NCI-H2196 treated with DMSO at 0.1 percent for 48 hours (cell line): ENCODE measurements around the gene TSPAN11.
A peak's percentile ranks its signal among the peaks of the same experiment; 100 is the strongest.

ENCODE experiments used
- DNase-seq: peaks from one replicate; lab custom pipeline; 2025; ENCODE audit not compliant: unreplicated experiment; lab: John Stamatoyannopoulos, UW

The TSPAN11 gene

DNA sequence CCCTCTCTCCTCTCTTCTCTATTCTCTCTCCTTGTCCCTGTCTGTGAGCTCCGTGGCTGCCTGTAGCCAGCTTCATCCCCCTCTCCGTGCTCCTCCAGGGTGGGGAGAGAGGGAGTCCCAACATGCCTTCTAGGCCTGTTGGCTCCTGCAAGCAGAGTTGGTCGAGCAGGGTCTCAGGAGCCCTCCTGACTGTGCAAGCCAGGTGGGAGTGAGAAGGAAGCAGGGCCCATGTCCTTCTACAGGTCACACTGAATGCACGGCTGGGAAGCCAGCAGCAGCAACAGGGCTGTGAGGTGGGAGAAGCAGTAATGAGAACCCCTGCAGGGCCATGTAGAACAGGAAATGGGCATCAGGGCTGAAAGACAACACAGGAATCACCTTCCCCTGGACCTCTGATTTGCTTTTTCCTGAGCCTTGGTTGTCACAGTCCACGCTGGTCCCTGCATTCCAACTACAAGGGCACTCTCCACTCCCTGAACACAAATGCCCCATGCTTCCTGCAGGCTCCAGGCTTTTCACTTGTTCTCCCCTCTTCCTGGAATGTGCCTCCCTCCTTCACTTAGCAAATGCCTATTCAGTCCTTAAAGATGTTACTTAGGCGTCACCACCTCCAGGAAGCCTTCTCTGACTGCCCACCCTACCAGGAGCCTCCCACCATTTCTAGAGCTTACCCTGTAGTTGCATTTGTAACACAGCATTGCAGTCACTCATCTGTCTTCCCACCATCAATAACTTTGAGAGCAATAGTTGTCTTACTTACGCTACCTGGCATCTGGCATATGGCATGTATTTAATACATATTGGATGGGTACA, 51.2 kb downstream of the TSPAN11 start:
- DNase-seq, result no peak

DNA sequence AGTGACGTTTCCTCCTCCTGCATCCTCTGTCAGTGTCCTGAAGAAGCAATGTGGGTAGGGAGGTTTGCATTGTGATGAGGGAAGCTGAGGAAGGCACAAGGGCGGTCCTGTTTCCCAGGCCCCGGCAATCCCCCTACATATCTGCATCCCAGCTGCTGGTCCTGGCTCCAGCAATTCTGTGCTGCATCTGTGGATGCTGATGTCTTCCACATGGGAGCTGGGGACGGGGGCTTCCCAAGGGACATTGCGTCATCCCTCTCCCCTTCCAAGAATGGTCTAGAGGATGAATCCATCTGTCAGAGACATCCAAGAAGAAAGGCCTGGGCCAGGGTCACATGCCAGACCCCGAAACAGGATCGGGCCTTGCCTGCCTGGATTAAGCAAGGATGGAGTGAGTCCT, 52.1 kb downstream of the TSPAN11 start:
- no peak for DNase-seq

DNA sequence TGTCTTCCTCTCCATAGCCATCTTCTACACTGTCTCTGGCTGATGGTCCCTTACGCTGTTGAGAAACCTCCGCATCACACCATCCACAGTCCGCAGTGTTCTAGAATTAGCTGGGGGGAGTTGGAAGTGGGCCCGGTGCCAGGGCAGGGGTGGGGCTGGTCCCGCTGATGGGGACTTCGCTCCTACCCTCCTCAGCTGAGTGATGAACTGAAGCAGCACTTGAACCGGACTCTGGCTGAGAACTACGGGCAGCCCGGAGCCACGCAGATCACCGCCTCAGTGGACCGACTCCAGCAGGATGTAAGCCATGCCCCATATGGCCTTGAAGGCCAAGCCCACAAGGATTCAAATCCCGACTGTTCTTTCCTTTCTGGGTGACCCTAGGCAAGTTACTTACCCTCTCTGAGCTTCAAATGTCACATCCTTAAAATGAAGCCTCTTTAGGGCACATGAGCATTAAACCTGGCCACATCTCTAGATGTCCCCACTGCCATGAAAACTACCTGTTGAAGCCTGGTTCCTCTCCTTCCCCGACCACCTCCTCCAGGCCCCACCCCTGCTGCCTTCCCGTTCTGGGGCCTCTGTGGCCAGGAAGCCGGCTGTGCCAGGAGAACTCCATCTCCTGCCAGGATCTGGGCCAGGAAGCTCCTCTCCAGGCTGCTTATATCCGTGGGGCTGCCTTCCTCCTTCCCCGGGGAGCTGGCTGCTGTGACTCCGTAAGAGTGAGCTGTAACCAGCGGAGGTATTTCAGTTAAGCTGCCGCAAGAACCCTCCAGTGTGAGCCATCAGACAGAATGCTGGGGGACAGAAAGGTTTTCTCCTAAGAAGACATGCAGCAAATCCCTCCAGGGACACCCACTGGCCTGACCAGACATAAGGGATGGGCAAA, 53.1 kb downstream of the TSPAN11 start:
- DNase-seq, result no peak

DNA sequence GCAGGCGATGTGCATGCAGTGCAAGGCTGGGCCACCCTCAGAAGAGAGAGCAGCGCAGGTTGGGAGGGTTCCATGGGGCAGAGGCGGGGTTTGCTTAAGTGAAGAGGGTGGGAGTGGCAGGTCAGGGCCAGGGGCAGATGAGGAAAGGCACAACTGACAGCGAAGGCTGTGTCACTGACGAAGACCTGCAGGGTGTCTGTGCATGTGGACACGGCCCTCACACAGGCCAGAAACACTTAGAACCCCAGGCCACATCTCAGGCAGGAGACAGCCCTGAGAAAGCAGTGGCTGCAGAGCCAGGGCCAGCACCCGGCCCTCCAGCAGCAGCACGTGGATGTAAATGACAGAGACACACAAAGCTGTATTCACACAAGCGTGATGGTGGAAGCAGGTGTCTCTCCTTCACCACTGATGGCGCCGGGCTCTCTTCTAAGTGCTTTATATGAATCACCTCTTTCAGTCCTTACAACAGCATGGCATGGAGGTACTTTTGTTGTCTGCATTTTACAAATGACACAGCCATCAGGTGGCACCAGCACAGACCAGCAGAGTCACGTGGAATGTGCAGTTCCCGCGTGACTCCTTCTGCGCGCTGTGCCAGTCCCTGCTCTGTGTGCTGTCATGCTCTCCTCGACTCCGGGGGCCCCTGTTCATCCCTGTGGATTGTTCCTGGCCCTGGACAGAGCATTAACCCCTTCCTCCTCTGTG, 54.6 kb downstream of the TSPAN11 start:
- no peak for DNase-seq

DNA sequence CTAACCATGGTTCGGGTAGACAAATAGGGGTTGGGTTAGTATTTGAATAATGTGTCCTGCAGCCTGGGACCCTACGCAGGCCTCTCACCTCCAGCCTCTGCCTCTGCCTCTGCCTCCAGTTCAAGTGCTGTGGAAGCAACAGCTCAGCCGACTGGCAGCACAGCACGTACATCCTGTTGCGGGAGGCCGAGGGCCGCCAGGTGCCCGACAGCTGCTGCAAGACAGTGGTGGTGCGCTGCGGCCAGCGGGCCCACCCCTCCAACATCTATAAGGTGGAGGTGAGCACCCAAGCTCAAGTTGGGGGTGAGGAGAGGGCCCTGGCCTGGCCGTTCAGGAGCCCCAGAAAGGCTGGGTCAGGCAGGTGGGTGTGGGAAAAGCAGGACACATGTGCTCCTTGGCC, 55.9 kb downstream of the TSPAN11 start:
- DNase-seq, result no peak

DNA sequence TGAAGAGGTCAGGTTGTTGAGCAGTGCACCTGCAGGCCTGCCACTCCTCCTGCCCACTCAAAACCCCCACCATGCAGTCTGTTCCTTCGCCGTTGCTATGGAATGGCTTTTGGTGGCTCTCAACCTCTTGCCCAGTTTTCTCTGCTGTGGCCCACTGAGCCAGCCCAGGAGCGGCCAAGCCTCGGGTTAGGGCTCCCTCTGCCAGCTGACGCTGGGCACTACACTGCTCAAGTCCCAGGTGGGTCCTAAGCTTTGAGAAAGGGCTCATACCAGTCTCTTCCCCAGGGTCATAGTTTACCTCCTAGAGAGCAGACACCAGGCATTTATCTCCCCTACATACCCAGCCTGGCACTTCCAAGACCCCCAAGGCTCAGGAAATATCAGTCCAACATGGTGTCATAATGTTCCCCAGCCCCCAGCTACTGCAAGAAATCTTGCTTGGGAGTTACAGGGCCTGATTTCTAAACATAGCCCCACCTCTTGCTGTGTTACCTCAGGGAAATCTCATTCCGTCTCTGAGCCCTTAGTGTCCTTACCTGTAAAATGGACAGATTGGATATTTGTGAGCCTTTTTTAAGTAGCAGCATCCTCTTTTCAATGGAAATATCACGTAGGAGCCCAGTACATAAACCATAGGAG, 59.4 kb downstream of the TSPAN11 start:
- peak; percentile 31 for DNase-seq

DNA sequence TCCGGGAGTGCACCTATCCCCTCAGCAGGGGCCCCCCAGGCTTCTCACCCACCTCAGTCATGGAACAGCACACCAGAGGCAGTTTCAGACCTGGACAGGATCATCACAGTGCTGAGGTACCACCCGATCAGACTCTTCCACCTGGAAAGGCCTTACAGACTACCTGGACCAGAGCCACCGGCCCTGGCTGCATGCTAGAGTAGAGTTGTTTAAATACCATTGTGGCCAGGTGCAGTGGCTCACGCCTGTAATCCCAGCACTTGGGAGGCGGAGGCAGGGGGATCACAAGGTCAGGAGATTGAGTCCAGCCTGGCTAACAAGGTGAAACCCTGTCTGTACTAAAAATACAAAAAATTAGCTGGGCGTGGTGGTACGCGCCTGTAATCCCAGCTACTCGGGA, 61.5 kb downstream of the TSPAN11 start:
- DNase-seq, result no peak

DNA sequence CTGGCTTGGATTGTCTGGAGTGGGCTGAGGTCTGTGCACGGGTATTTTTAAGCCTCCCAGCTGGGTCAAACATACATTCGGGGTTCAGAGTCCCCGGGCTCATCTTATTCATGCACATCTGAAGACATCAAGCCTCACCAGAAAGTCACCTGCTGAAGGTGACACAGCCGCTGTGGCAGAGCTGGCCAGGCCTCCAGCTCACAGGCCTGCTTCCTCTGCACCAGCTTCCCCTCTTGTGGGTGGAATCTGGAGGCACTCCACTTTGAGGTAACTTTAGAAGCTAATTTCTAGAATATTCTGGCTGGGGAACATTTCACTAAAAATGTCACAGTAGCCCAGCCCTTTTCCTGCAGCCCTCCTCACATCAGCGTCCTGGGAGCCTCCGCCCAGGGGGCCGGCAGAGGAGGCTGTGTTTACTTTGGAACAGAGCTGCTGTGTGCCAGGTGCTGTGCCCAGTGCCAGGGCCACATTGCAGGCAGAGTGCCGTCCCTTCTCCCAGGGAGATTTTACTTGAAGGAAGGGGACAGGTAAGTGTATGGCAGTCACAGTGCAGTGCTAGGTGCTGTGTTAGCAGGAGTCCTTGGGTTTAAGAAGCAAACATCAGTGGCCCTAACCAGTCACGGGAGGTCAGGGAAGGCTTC, 62.2 kb downstream of the TSPAN11 start:
- DNase-seq, result peak; percentile 40

DNA sequence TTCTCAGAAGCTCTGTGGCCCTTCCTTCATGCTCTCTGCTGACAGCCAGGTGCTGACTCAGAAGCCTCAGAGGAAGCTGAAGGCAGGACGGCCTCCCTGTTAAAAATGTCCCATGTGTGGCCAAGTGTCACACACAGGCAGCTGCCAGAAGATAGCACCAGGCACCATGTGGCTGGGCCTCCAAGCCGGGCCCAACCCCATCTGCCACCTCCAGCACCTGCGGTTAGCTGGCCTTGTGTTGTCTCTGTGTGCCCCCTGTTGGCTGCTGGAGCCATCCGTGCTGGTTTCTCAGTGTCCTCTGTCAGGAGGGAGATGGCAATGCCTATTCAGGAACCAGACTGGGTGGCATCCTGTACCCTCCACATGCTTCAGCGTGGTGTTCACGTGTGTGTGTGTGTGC, 63.2 kb downstream of the TSPAN11 start:
- peak; percentile 51 for DNase-seq

DNA sequence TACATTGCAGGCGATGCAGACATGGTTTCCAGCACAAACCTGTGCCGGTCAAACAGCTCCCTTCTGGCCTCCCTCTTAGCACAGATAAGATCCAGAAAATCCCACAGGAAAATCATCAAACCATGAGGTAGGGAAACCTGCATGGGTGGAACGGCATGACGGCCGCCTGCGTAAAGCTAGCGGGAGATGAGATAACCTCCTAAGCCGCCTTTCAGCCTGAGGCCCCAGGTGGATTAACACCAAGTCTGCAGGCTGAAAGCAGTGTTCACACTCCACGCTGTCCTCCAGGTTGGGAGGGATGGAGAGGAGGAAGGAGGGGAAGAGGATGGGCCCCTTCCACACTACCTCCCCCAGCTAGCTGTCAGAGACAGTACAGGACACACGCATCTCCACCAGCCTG, 63.8 kb downstream of the TSPAN11 start:
- no peak for DNase-seq

DNA sequence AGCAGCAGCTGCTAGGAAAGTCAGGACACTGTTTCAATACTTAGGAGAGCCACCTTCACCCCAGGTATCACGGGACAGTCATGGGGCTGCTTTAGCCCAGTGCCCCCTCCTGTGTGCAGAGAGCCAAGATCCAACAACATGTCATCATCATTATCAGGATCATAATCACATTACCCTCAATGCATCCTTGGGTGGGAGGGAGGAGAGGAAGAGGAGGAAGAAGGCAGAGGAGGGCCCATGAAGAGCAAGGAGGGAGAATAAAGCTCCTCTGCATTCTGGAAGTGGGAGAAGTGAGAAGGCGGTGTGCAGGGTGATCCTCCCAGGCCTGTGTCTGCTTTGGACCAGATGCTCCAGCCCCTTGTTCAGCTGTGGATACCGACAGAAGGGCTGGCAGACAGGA, 64.2 kb downstream of the TSPAN11 start:
- no peak for DNase-seq

DNA sequence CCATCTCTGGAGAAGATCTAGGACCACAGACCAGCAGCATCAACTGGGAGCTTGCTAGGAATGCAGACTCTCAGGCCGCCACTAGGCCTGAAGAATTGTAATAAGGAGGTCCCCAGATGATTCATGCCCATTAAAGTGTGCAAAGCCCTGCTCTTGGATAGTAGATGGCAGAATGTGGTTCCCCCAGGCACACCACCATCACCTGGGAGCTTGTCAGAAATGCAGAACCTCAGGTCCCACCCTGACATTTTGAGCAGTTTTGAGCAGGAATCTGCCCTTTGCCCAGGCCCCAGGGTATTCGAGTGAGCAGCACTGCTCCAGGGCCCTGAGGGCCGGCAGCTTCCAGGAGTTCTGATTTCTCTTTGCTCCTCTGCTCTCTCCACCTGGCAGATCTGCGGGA, 64.9 kb downstream of the TSPAN11 start:
- DNase-seq, result no peak

DNA sequence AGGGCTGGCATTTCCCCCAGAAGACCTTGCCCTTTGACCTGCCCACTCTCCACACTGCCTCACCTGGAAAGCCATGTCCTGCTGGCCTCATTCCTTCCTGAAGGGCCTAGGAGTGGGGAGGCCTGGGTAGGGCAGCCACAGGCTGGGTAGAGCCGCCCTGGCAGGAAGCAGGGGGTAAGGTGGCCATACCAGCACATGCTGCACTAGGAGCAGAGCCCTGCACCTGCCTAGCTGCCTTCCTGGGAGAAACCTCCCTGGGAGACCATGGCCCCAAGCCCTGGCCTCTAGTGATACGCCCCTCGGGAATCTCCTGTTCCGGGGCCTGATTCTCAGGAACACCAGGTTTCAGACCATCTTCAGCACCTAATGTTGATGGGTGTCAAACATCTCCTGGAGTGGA, 65.8 kb downstream of the TSPAN11 start:
- DNase-seq, result no peak

DNA sequence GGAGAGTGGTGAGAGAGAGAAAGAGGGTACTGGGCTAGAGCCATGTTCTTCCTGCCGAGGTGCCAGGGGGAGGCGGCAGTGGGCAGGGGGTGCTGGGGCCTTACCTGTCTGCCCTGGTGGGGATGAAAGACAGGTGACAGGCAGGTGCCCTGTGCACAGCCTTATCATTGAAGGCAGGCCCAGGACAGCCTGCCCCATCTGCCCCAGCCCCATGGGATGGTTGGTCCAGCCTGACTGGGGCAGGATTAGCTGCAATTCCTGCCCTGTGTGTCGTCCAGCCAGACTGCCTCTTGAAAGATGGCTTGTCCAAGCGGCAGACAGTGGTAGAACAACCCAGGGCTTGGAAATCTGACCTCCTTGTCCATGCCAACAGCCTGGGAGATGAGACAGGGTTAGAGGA, 67.2 kb downstream of the TSPAN11 start:
- no peak for DNase-seq

DNA sequence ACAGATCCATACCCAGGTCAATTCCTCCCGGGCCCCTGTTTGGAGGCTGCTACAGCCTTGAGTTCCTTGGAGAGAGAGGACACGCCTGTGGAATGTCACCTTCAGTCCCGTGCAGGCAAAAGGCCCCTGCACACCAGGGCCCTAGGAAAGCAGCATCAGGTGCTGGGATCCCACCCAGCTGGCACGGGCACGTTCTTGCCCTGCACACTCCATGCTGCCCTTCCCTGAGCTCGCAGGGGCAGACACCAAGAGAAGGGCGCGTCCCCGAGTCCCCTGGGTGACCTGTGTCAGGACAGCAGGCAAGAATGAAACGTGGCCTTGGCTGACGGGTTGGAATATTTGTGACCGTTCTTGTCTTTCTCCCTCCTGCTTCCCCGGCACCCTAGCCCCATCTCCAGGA, 67.7 kb downstream of the TSPAN11 start:
- DNase-seq, result no peak

DNA sequence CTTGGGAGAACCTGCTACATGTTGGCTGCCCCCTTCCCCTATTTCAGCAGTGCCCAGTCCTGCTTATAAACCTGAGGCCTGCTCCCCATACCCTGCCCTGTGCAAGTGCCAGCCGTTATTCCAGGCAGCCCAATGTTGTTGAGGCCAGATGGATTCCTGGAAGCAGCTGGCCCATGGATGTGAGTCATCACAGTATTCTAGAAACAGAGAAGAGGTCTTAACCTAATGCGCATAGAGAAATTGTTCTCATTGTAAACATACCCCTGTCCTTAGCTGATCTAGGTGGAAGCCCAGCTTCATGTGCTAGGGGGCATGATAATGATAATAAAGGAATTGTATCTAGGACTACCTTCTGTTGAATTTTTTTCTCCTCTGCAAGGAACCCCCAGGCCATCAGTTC, 69.7 kb downstream of the TSPAN11 start:
- DNase-seq, result no peak

DNA sequence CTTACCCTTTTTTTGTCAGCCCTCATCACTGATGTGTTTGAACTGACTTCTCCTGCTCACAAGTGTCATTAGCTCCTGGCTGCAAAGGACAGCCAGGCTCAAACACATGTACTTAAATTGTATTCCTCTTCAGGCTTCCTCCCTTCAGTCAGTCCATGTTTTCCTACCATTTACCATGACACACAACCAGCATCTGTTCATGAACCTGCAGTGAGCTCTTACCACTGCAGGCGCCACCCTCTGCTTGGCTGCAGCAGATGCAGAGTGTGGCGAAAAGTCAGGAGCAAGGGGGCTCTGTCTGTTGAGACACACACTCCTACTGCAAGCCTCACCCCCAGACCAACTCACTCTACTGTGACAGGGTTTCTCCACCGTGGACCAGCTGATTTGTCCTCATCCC, 70.2 kb downstream of the TSPAN11 start:
- DNase-seq, result no peak

DNA sequence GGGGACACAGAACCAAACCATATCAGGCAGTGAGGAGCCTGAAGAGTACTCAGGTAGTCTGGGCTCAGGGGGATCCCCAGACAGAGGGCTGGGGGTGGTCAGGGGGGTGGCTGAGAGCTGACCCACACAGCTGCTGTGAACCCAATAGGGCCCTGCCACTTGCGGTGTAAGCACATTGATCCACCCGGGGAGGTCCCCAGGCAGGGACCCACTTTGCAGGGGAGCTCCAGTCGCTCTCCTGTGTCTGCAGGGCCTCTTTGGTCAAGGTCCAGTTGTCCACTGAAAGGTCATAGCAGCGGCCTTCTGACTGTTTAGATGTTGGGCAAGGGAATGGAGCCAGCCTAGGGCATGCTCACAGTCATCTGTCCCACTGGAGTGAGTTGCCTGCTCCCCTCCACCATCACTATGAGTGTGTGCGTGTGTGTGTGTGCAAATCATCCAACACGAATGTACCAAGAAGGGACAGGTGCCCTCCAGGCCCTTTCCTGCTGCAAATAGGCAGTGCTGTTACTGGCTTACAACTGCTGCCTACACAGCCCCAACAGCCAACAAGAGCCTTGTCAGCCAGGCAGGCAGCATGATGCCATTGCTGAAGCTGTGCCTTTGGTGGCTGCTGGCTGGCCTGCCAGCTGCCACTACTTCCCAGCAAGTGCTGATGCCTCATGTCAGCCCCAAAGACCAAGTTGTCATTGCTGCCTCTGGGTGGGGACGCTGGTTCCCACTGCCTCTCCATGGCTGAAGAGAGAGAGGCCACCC, 71.3 kb downstream of the TSPAN11 start:
- no peak for DNase-seq

DNA sequence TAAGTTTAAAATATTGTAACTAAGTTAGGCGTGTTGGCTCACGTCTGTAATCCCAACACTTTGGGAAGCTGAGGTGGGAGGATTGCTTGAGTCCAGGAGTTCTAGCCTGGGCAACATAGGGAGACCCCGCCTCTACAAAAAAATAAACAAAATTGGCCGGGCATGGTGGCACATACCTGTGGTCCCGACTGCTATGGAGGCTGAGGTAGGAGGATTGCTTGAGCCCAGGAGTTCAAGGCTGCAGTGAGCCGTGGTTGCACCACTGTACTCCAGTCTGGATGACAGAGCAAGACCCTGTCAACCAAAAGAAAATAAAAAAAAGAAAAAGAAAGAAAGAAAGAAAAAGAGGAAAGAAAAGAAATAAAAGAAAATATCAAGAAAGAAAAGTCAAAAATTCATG, 72.5 kb downstream of the TSPAN11 start:
- DNase-seq, result no peak

DNA sequence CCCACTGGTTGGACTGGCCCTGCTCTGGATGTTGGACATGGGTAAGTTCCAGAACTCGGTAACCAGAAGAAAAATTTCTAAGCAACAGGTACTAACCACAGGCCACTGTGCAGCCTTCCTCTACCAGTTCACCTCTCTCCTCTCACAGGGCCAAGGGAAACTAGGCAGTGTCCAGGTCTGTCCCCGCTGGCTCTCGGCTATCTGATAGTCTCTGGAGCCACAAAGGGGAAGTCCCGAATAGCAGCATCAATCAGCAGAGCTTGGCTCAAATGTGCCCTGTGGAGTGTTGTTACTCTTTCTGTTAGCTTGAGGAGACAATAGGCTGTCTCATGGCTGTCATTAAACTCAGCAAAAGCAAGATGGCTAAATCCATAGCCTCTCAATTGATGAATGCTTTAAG, 73.2 kb downstream of the TSPAN11 start:
- no peak for DNase-seq
